ENCODE data around the gene VPS18.

VPS18 gene

DNA sequence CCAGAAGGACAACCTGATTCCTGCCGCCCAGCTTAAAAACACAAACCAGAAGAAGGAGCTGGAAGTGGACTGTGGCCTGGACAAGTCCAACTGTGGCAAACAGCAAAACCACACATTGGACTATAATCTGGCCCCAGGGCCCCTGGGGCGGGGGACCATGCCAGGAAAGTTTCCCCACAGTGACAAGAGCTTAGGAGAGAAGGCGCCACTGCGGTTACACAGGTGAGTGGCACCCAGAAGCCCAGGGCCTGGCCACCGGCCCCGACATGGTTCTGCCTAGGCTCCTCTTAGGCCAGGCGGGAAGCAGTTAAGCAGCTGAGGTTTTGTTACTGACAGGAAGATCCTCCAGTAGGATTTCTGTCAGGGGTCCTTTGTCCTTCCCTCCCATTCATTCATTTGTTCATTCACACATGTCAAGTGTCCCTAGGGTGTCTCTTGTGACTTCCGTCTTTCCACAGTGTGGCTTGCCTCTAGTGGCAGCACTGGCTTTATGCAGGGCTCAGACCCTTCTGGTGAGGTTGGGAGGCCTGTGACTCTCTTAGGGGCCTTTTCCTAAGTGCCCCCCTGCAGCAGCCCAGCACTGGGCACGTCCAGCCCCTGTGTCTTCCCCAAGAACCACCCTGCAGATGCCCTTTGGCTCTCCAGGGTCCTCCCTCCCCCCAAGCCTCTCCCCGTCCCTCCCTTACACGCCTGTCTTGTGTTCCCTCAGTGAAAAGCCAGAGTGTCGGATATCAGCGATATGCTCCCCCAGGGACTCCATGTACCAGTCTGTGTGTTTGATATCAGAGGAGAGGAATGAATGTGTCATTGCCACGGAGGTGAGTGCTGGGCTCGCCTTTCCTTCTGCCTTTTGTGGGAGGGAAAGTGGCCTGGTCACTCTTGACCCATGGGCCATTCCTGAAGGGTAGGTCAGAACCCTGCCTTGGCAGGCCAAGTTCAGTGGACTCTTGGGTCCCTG lies 42.7 kb downstream of the VPS18 start:
- no peak for FAIRE-seq

GRCh38 chr15:40937762-40938535 lies 43.7 kb downstream of the VPS18 start:
- FAIRE-seq: no peak

DNA sequence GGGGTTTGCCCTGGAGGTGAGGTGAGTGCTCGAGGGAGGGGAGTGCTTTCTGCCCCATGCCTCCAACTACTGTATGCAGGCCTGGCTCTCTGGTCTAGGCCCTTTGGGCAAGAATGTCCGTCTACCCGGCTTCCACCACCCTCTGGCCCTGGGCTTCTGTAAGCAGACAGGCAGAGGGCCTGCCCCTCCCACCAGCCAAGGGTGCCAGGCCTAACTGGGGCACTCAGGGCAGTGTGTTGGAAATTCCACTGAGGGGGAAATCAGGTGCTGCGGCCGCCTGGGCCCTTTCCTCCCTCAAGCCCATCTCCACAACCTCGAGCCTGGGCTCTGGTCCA lies 44.3 kb downstream of the VPS18 start:
- FAIRE-seq: no peak

DNA sequence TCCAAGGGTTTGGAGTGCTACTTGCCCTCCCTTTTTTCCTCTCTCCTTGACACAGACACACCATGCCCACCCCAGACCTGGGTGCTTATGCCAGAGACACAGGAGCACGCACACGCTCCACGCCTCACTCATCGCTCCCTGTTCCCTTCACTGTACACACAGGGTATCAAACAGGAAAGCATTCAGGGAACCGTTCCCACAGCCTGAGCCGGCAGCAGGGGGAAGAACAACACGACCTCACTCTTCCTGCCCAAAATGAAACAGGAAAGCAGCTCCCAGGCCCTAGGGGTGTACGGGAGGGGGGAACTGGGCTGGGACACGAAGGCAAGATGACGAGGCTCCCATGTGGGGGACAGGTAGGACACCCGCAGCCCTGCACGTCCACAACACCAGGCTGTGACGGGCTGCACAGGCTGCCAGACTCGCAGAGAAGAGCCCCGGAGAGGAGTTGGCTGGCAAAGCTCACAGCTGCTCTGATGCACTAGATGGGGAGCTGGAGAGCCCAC lies 46.1 kb downstream of the VPS18 start:
- no peak for FAIRE-seq

DNA sequence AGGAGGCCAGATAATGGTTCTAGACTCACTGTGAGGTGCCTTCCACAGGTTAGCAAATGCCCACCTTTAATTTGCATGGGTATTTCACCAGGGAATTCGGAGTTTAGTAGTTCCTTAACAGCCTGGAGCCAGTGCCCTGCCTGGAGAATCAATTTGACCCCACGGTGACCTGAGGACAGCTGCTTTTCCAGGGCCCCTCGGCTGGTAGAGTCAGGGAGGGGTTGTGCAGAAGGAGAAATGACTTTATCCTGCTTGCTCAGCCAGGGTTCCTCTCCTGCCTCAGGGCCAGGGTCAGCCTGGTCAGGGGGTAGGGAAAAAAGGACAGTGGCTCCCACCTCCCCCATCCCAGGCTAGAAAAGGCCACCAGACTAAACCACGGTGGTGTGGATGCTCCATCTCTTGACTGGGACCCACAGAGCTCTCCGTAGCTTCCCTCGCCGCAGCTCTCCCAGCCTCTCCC lies 46.8 kb downstream of the VPS18 start:
- FAIRE-seq: no peak

- FAIRE-seq: no peak
These were observed 47.5 kb downstream of the VPS18 start for GRCh38 chr15:40941528-40942336.

DNA sequence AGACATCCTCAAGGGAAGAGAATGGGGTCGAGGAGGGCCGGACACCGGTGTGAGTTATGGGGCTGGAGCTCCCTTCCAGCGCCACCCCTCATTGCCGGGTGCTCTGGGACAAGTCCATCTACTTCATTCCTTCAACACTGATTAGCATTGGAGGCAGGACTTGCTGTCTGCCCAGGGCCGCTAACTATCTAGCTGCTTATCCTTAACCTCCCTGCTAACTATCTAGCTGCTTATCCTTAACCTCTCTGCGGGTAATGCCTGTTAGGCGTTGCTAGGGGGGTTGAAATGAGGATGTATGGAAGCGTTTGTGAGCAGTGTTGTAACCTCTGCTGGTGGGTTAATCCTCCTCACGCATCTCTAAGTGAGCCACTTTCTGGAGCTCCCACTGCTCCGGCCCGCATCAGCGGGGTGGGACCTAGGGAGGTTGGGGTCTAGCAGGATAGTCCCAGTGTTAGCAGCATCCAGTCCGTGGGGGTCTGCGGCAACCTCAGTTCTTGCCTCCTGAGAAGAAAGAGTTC lies 48.1 kb downstream of the VPS18 start:
- no peak for FAIRE-seq

DNA sequence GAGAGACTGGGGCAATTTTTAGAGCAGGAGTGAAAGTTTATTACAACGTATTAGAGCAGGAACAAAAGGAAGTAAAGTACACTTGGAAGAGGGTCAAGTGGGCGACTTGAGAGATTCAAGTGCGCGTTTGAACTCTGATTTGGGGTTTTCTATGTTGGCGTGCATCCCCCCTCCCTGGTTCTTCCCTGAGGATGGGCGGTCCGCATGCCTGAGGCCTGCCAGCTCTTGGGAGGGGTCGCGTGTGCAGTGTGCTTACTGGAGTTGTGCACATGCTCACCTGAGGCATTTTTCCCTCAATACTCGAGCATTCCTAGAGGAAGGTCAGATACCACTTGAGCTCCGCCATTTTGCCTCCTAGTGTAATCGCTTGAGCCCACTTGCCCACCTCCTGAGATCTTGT lies 48.6 kb downstream of the VPS18 start:
- FAIRE-seq: no peak

DNA sequence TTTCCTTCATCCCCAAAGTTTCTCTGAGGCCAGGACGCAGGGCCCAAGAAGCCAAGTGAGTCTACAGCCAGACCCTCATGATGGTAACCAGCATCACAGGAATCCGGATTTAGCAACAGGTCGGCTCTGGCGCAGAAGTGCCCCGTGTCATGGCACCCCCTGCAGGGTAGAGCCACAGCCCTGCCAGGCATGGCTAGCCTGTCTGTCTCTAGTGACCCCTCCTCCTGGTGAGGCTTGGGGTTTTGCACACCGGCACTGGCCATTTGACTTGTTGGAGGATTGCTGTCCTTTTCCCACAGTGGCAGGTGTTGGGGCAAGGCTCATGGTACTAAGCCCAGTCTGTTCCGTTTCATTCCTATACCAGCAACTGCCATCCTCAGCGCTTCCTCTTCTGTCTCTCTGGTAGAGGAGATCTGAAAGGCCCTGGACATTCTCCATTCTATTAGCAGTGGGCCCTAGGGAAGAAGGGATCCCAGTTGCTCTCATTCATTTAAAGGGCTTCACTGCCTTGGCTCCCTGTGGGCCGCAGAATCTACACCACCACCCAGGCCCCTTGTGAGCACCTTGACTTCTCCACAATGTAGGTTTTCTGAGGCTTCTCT lies 49.6 kb downstream of the VPS18 start:
- FAIRE-seq: no peak

DNA sequence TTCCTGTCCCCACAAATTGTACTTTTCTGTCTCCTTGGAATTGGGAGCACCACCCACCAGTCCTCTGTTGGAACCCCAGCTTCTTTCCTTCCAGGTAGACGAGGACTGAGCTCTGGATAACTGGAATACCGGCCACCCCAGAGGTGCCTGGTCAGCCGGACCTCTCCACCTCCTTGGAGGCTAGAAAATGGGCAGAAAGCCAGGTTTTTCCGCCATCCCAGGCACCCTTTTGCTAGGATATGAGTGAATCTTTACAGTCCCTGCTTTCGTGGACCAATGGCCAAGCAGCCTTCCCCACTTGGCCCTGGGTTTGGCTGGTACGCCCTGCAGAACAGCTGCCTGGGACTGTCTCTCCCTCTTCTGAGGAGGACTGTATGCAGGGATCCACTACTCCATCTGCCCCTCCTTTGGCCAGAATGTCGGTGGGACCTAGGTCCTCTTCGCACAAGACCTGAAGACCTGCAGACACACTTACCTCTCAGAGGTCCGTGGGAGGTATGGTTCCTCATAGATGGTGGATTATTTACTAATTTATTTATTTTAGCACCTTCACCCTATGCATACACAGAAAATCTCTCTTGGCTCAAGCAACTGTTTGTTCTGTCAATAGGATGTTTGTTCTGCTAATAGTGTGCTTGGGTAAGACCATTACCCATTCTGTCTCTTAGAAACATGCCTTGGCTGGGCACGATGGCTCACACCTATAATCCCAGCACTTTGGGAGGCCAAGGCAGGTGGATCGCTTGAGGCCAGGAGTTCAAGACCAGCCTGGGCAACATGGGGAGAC lies 50.5 kb downstream of the VPS18 start:
- no peak for FAIRE-seq

DNA sequence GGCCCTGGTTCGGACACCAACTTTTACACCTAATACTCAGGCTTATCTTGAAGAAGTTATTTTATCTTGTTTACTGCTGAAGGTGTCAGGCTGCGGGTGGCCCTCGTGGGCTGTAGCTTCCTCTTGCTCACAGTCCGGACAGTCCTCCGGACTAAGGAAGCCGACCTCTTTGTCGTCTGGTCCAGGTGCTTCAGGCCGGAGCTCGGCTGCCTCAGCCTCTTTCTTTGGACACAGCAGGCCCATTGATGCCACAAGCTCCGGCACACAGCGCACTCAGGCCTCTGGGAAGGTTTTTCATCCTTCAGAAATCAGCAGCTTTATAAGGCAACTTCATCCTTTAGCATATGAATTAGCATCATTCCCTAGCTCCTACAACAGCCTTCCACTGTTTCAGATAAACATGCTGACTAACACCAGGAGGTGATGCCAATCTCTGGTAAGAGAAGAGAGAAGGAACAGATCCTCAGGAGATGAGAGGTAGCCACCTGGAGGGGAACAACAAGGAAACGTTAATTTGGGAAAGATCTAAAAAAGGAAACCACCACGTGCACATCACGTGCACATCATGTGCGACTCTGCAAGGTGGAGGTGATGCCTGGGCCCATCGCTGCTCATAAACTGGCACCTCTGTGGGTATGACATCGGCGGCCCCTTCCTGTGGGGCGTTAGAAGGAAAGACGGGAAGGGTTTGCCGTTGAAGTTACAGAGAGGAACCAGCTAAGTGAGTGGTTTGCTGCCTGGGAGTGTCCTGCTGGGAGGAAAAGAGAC lies 54.6 kb downstream of the VPS18 start:
- no peak for FAIRE-seq

GRCh38 chr15:40949756-40950207 lies 55.5 kb downstream of the VPS18 start:
- no peak for FAIRE-seq

DNA sequence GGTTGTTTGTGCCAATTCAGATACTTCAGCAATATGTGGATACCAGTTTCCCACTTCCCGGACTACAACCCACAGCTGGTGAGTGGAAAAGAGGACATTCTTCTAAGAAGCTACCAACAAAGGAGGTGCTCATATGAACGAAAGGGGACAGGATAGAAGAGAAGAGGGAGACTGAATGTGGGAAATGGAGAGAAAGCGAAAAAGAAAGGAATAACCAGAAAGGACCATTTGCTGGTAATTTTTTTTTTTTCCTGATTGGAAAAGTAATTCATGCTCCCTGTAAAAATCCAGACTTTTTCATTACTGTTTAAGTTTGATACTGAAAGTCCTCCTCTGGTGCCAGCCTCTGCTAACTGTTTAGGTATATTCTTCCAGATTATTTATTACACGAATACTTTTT lies 57.5 kb downstream of the VPS18 start:
- no peak for FAIRE-seq

GRCh38 chr15:40952301-40952900 lies 58.2 kb downstream of the VPS18 start:
- no peak for FAIRE-seq

DNA sequence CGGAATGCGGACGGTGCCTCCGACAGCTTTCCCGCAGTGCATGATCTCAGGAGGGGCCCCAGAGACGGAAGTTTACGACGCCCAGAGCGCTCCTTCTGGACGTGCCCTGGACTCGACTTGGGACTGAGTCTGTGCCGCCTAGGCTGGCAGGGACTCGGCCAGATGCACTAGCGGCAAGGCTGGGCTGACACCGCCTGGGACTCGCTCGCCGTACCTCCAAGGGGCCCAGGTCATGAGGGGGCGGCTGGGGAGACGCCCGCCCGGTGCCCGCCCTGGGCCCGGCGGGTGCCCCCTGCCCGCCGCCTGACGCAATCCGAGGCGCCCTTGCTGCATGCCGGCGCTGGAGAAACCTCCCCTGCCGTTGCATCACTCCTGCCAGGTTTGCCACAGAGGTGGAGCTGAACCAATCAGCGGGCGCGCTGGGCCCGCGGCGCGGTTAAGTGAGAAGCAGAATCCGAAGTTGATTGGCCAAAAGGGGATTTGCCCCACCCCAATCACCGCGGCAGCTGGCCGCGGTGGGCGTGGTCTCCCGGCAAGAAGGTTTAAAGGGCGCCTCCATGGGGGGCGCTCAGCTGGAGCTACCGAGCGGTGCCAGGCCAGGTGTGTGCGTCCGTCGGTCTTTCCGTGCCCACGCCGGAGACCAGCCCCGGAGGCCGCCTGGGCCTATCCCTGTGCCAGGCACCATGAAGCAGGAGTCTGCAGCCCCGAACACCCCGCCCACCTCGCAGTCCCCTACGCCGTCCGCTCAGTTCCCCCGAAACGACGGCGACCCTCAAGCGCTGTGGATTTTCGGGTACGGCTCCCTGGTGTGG lies 58.9 kb downstream of the VPS18 start, which contains the start of gene CHAC1:
Gene CHAC1, plus strand, starts transcription at position 571 of the 812 bp plus-strand sequence. Its CDS starts 113 bp downstream, at position 684.
- no peak for FAIRE-seq

All from colon (tissue), 2 donors.